Keratinocyte (primary cell): ENCODE results near the gene CLIP2. TPM values are rescaled to one million over a fixed set of nuclear protein-coding genes. Genes with fewer than 3 reads are reported as not detected.

Experiments used
- DNase-seq: peaks from one replicate; pipeline ENCODE4 v3.0.0-alpha.2; 2011; ENCODE audit warnings: low read depth, missing footprints, low spot score
- FAIRE-seq: peaks from 2 replicates; lab custom pipeline; 2011; peaks lifted over from hg19 to GRCh38; lab: Jason Lieb, UNC
- H2AFZ ChIP-seq: 2 replicates; pipeline ENCODE4 v1.6.0; 2012; ENCODE audit warnings: low read length, control low read depth, inconsistent platforms; ENCODE audit not compliant: control insufficient read depth
- H3K27ac ChIP-seq: 2 replicates; pipeline ENCODE4 v1.5.1; 2011; ENCODE audit warnings: low read length; ENCODE audit not compliant: control insufficient read depth, insufficient read depth
- H3K27me3 ChIP-seq: 3 replicates; pipeline ENCODE4 v1.6.0; 2011; ENCODE audit warnings: low read length; ENCODE audit not compliant: control insufficient read depth, insufficient read depth; ENCODE audit errors: extremely low read depth
- H3K36me3 ChIP-seq, 2 experiments: 2 replicates in 1 of 2; 3 replicates in 1 of 2; pipeline ENCODE4 v1.5.1; 2011; ENCODE audit warnings: low read length in 2 of 2, mild to moderate bottlenecking in 1 of 2; ENCODE audit not compliant: control insufficient read depth in 2 of 2, insufficient read depth in 2 of 2; ENCODE audit errors: extremely low read depth in 1 of 2
- H3K4me1 ChIP-seq: 3 replicates; pipeline ENCODE4 v1.5.1; 2011; ENCODE audit warnings: low read length; ENCODE audit not compliant: control insufficient read depth, insufficient read depth; ENCODE audit errors: extremely low read depth
- H3K4me2 ChIP-seq: 3 replicates; pipeline ENCODE4 v1.6.0; 2011; ENCODE audit warnings: low read depth, low read length; ENCODE audit not compliant: control insufficient read depth, insufficient read depth; ENCODE audit errors: extremely low read depth
- H3K4me3 ChIP-seq, 3 experiments: fragments of 200-600 bp in 1 of 3; sonication (generic) in 1 of 3; 2 replicates in 2 of 3; 3 replicates in 1 of 3; pipeline ENCODE4 v1.5.1; 2011 to 2016; ENCODE audit warnings: low read length in 3 of 3, mild to moderate bottlenecking in 3 of 3, control low read depth in 2 of 3, inconsistent platforms in 1 of 3, low read depth in 1 of 3, mixed read lengths in 1 of 3, mixed run types in 1 of 3, moderate library complexity in 1 of 3; ENCODE audit not compliant: control insufficient read depth in 2 of 3, insufficient read depth in 2 of 3; ENCODE audit errors: extremely low read depth in 1 of 3
- H3K79me2 ChIP-seq: 2 replicates; pipeline ENCODE4 v1.6.0; 2012; ENCODE audit warnings: low read length; ENCODE audit not compliant: control insufficient read depth, insufficient read depth
- H3K9ac ChIP-seq: 3 replicates; pipeline ENCODE4 v1.6.0; 2011; ENCODE audit warnings: low read length; ENCODE audit not compliant: control insufficient read depth, insufficient read depth; ENCODE audit errors: extremely low read depth
- H3K9me1 ChIP-seq: 3 replicates; pipeline ENCODE4 v1.6.0; 2011; ENCODE audit warnings: low read length; ENCODE audit not compliant: control insufficient read depth, insufficient read depth; ENCODE audit errors: extremely low read depth
- H3K9me3 ChIP-seq: 2 replicates; pipeline ENCODE4 v1.5.1; 2012; ENCODE audit warnings: low read depth, low read length; ENCODE audit not compliant: control insufficient read depth
- H4K20me1 ChIP-seq: 3 replicates; pipeline ENCODE4 v1.6.0; 2011; ENCODE audit warnings: low read length; ENCODE audit not compliant: control insufficient read depth, insufficient read depth; ENCODE audit errors: extremely low read depth
- CTCF ChIP-seq, 3 experiments: IDR thresholded peaks in 1 of 3; conservative IDR thresholded peaks in 1 of 3; optimal IDR thresholded peaks in 1 of 3; 2 replicates in 2 of 3; 3 replicates in 1 of 3; pipeline versions ENCODE3 to v1.5.1; 2011; ENCODE audit warnings: low read length in 3 of 3, mild to moderate bottlenecking in 3 of 3, moderate library complexity in 2 of 3, control low read depth in 1 of 3, inconsistent platforms in 1 of 3; ENCODE audit not compliant: insufficient read depth in 2 of 3; ENCODE audit errors: extremely low read depth in 1 of 3
- EZH2 ChIP-seq: IDR thresholded peaks from one replicate; pipeline ENCODE4 v1.6.1; 2012; ENCODE audit warnings: inconsistent platforms, mild to moderate bottlenecking, low read length, moderate library complexity
- dilution Hi-C: fragments of 300-500 bp; cut with MboI; formaldehyde crosslinking; loops from one replicate; pipeline ENCODE4 v1.7.0; 2020; ENCODE audit warnings: low sequenced_read_pairs; ENCODE audit not compliant: extremely low pct_ligation_motif_present
- polyA plus RNA-seq, 5 experiments: library from polyadenylated mRNA; depleted of rRNA in 3 of 5; stranded (reverse) in 3 of 5; stranded (forward) in 1 of 5; unstranded in 1 of 5; fragments of >200 nt; gene quantifications; 1 replicate in 1 of 5; 2 replicates in 3 of 5; 3 replicates in 1 of 5; pipeline versions ENCODE4 v1.2.1 to v1.2.3, GENCODE V29; 2011 to 2012; ENCODE audit warnings: missing spikeins in 2 of 5, low read depth in 1 of 5, low replicate concordance in 1 of 5

The CLIP2 gene
- polyA plus RNA-seq, 1 donor (not counting 4 experiments of a cell fraction or from before 2014, with no cell fraction given) = 2.6 TPM

- Histone ChIP-seq H3K4me1 (no peaks in the 10 kb centered on the region), H3K9ac (no peak overlapping the region), H3K79me2 (no peaks in the 10 kb centered on the region), H3K9me1 (no peaks in the 10 kb centered on the region), H4K20me1 (no peaks in the 10 kb centered on the region), H3K27ac (no peak overlapping the region), H3K4me2 (no peak overlapping the region), H2AFZ (no peak overlapping the region), H3K36me3 (peaks cover 0 to 7% of the 10 kb centered on the region in 2 experiments), H3K4me3 (no peak overlapping the region), H3K27me3 (no peaks in the 10 kb centered on the region), H3K9me3 (no peaks in the 10 kb centered on the region)
- TF ChIP-seq CTCF (optimal IDR thresholded peaks at IDR 0.05 in 1 of 3, IDR thresholded peaks at IDR 0.05 in 1 of 3, conservative IDR thresholded peaks at IDR 0.05 in 1 of 3; ENCODE audit: extremely low read depth in 1 of 3, insufficient read depth in 2 of 3, low read length in 3 of 3) = no peak
- TF ChIP-seq EZH2 = no peak
- DNase-seq = no peak
- dilution Hi-C loops = no loop called here
- FAIRE-seq = no peak
Measured at GRCh38 chr7:74405899-74406512, 116.8 kb downstream of the CLIP2 start.

DNA sequence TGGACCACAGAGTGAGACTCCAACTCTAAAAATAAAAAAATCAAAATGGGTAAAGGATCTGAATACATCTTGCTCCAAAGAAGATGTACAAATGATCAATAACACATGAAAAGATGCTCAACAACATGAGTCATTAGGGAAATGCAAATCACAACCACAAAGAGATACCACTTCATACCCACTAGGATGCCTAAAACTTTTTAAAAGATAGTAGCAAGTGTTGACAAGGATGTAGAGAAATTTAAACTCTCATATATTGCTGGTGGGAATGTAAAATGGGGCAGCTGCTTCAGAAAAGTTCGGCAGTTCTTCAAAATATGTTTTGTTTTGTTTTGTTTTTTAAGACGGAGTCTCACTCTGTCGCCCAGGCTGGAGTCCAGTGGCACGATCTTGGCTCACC lies 118.8 kb downstream of the CLIP2 start:
- Histone ChIP-seq H3K79me2 (no peaks in the 10 kb centered on the region), H3K36me3 (peaks cover 0 to 7% of the 10 kb centered on the region in 2 experiments), H3K9me3 (no peaks in the 10 kb centered on the region), H3K4me3 (no peak overlapping the region), H4K20me1 (no peaks in the 10 kb centered on the region), H3K9me1 (no peaks in the 10 kb centered on the region), H2AFZ (no peak overlapping the region), H3K9ac (no peak overlapping the region), H3K4me2 (no peak overlapping the region), H3K27me3 (no peaks in the 10 kb centered on the region), H3K4me1 (no peaks in the 10 kb centered on the region), H3K27ac (no peak overlapping the region)
- DNase-seq = no peak
- no peak for FAIRE-seq
- TF ChIP-seq CTCF (optimal IDR thresholded peaks at IDR 0.05 in 1 of 3, IDR thresholded peaks at IDR 0.05 in 1 of 3, conservative IDR thresholded peaks at IDR 0.05 in 1 of 3; ENCODE audit: extremely low read depth in 1 of 3, insufficient read depth in 2 of 3, low read length in 3 of 3) (no peak), EZH2 (no peak)
- dilution Hi-C loops = no loop called here
